GM21786 (cell line): ENCODE data around the gene NAP1L1.

ENCODE experiments used
- ATAC-seq: cut with Tn5 transposase; IDR thresholded peaks from one replicate; pipeline ENCODE4 v1.9.1; 2021; ENCODE audit not compliant: unreplicated experiment

The NAP1L1 gene

GRCh38 chr12:76023069-76023690, 61.3 kb downstream of the NAP1L1 start:
- no peak for ATAC-seq

- ATAC-seq, result no peak
These were observed 62.0 kb downstream of the NAP1L1 start for GRCh38 chr12:76022506-76022905.

DNA sequence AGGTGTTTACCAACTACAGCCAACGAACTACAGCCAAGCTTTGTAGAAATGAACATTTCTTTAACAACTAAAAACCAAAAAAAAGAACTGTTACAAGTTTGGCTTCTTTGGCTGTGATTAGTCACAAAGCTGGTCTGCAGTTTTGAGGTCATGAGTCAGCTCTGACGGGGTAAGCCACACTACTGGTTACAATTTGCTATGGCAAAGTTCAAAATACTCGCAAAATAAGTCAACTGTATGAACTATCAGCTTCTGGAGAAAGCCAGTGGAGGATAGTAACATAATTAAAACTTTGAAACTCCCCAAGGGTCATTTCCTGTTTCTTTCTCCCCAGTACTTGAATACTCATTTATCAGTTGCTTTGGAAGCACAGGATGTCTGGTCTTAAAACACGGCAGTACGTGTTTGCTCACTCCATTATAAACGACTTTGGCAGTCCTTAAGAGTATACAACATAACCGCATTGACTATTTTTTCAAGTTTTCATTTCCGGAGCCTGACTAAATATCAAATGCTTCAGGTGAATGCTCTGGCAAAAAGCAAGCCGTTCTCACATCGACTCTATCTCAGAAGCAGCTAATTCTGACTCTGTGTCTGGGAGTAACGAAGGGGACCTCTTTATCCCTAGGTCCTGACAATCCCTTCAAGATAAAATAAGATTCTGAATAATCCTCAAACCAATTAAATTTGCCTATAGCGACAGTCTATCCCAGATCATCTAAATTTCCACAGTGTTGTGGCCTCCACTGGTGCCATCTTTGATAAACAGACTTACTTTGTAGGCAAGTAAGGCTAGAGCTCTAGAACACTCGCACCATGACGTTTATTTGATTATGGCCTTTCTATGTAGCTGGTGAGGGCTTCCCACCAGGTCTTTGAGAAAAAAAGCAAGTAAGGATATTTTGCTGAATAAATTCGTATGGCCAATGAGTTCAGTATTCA, 63.5 kb downstream of the NAP1L1 start:
- peak; percentile 42 for ATAC-seq

GRCh38 chr12:76020281-76020680, 64.2 kb downstream of the NAP1L1 start:
- ATAC-seq, result peak; percentile 55

GRCh38 chr12:76018672-76019071, 65.8 kb downstream of the NAP1L1 start:
- no peak for ATAC-seq

DNA sequence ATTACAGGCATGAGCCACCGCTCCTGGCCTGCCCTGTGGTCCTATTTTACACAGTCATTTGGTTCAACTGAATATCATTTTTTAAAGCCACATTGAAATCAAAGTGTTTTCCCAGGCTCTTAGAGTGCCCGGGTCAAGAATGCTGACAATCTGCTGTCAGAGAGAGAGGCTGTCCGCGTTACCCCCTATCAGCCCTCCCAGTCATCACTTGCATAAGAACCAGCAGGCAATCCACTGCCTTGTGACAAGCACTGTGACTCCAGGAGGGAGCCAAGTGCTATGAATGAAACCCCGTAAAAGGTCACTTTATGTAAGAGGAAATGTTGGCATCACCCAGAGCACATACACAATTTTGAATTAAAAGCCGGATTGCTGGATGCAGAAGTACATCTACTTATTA, 66.4 kb downstream of the NAP1L1 start:
- ATAC-seq, result no peak

- ATAC-seq, result no peak
These were observed 70.5 kb downstream of the NAP1L1 start for GRCh38 chr12:76014007-76014406.

DNA sequence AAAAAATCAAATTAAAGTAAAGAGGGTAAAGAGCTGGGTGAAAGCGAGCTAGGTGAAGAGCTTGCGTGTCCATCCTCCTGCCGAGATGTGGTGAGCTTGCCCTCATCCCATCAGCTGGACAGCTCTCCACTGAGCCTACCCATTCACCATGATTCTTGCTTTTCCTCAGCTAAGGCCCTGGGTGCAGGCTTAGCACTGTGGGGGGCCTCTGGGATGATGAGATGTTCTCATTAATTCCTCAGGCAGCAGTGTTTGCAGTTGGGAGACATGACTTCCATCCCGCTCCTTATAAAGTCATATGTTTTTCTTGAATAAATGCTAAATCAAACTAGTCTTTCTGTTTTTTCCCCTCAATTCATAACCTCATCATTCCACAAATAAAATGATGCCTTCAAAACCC, 70.9 kb downstream of the NAP1L1 start:
- ATAC-seq, result no peak

DNA sequence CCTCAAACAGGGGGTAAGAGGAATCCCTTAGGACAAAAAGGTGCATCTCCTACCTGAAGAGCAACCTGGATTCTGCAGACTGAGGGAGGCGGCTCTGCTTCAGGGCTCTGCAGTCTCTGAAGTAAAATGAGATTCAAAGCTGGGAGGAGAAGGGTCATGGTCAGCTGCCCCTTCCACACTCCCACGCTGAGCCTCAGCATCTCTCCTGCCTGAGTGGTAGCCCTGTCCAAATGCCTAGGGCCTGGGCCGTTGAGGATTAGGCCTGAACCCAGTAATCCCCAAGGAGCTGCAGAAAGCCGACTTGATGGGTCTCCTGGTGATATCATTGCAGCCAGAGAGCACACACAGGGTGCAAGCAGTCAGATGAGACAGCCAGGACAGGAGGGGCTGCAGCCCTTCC, 71.8 kb downstream of the NAP1L1 start:
- ATAC-seq, result no peak

DNA sequence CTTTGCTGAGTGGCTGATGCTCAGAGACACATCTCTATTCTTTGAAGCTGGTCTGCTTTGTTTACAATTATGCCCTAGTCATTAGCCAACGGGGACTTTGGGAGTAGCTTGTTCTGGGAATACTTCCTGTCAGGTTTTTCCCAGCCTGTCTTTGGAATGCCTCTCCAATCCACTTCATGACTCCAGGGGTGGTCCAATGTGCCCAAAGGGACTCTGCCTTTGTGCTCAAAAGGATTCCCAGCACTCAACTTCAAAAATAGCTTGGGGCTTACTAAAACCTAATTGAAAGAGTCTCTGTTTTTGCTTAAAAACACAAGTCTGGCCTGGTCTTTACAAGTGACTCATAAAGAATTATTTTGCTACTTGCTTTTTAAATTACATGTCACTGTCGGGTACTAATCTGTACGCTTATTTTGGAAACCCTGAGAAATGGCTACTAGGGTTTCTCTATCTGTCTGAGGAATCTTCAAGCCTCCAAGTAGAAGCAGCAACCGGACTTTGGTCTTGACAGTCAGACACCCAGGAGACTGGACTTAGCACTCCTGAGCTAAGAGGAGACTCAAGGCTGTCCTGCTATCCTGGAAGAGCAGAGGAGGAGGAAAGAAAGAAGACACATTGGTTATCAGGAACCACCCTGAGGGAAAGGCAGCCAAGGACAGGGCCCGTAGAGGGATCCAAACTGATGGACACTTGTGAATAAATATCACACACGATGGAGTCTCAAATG, 73.6 kb downstream of the NAP1L1 start:
- no peak for ATAC-seq

DNA sequence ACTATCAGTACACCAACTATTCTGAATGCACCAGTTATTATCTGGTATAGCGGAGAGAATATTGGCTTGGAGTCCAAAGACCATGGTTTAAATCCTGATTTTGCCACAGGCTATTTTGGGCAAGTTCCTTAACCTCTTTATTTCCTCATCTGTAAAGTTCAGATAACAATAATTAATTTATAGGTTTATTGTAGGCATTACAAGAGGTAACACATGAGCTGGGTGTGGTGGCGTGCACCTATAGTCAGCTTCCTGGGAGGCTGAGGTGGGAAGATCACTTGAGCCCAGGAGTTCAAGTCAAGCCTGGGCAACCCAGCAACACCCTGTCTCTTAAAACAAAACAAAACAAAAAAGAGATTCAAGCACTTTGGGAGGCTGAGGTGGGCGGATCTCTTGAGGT, 76.1 kb downstream of the NAP1L1 start:
- ATAC-seq, result no peak

GRCh38 chr12:76007640-76008039, 76.8 kb downstream of the NAP1L1 start:
- ATAC-seq, result no peak

DNA sequence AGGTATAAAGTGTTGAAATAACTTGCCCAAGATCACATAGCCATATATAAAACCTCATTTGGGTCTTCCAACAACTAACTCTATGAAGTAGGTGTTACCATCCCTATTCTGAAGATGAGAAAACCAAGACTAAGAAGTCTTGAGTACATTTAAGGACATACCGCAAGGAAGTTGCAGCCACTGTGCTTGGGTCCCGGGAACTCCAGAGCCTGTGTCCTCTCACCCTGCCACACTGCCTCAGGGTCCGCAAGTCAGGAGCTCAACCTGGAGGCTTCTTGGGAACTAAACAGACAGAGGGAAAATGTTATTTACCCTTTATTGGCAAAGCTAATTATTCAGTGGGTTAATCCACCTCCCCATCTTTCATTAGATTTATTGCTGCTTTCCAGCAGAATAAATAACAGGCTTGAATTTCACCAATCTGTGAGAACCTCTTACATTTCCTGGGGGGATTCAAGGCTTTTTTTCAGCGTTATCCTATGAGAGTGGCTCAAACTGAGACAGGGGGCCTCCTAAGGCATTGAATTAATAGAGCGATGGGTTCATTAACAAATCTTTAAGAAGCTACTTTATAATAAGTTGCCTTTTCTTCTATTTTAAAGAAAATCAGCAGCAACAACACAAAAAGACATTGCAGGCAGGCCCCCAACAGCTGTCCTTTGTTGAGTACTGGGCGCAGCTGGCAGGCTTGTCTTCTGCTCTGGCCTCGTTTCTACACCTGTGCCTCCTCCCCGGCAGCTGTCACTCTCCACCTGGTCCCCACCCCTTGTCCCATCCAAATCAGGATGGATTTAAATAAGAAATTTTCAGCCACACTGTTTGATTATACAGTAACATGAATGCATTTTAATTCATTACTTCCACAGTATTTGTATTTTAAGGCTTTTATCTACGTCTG, 78.2 kb downstream of the NAP1L1 start:
- ATAC-seq, result no peak

GRCh38 chr12:76003355-76003638, 81.2 kb downstream of the NAP1L1 start:
- no peak for ATAC-seq

GRCh38 chr12:76002598-76003354, 81.7 kb downstream of the NAP1L1 start:
- no peak for ATAC-seq

GRCh38 chr12:75998292-75999063, 86.0 kb downstream of the NAP1L1 start:
- no peak for ATAC-seq

DNA sequence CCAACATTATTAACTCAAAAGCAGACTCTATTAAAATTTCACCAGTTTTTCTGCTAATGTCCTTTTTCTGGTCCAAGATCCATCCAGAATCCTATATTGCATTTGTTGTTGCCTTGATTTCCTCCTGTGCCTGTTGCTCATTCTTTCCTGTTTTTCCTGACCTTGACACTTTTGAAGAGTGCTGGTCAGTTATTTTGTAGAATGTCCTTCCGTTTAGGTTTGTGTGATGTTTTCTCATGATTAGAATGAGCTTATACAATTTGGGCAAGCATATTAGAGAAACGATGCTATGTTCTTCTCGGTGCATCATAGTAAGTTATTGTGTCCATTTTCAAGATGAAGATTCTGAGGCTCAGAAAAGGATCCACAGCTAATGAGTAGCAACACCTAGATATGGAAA, 86.8 kb downstream of the NAP1L1 start:
- ATAC-seq, result no peak

GRCh38 chr12:75996861-75997447, 87.5 kb downstream of the NAP1L1 start:
- ATAC-seq, result no peak

- ATAC-seq, result no peak
These were observed 88.8 kb downstream of the NAP1L1 start for GRCh38 chr12:75995691-75996090.
